Endothelial cell of umbilical vein (primary cell): ENCODE results near the gene ENTPD1.

Source experiments
- EZH2 ChIP-seq: IDR thresholded peaks from 2 replicates; pipeline ENCODE4 v1.6.1; 2012; ENCODE audit warnings: borderline replicate concordance, low read depth, mild to moderate bottlenecking, moderate library complexity, low read length, inconsistent platforms; ENCODE audit not compliant: severe bottlenecking
- GATA2 ChIP-seq: IDR thresholded peaks from 2 replicates; pipeline ENCODE4 v1.7.0; 2011; ENCODE audit warnings: low read depth, mild to moderate bottlenecking, moderate library complexity, mixed read lengths, low read length; ENCODE audit not compliant: insufficient read length, insufficient read depth
- MYC ChIP-seq: IDR thresholded peaks from one replicate; pipeline ENCODE4 v1.6.1; 2011; ENCODE audit warnings: mild to moderate bottlenecking, low read depth, low read length
- POLR2A ChIP-seq: IDR thresholded peaks from 2 replicates; pipeline ENCODE4 v1.6.1; 2012; ENCODE audit warnings: low read depth, mild to moderate bottlenecking, control low read depth, low read length
- POLR2AphosphoS5 ChIP-seq: IDR thresholded peaks from 2 replicates; pipeline ENCODE4 v1.6.1; 2012; ENCODE audit warnings: low read depth, mild to moderate bottlenecking, control low read depth, low read length, moderate library complexity; ENCODE audit not compliant: insufficient read depth
- TF ChIP-seq, protein P1 (sequence below), 2 donors: IDR thresholded peaks; 1 replicate in 1 of 2; 2 replicates in 1 of 2; pipeline ENCODE4 v1.5.1; 2011; ENCODE audit warnings: low read length in 2 of 2, mild to moderate bottlenecking in 2 of 2, moderate library complexity in 2 of 2, control low read depth in 1 of 2, inconsistent platforms in 1 of 2, low read depth in 1 of 2; ENCODE audit not compliant: insufficient read depth in 1 of 2; ENCODE audit errors: extremely low read depth in 1 of 2
- TF ChIP-seq, protein P2 (sequence below): IDR thresholded peaks from 2 replicates; pipeline ENCODE4 v1.6.1; 2011; ENCODE audit not compliant: insufficient read depth, insufficient read length

DNA sequence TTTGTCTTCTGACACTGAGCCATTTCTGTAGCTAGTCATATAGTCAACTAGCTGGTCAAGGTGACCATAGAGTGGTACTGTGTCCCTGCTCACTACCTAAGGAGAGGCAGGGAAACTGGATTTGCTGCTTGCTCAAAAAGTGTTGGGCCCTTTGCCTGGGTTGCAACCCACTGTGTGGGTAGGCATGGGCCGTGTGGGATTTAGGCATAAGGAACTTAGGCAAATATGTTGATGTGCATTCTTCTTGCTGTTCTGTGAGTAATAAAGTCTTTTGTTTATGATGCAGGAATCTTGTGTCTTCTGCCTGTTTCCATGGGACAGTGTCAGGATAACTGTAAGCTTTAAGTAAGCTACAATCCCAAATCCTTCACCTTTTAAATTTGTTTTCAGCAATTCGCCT is 39.1 kb upstream of the ENTPD1 start:
- TF ChIP-seq, protein P1, sequence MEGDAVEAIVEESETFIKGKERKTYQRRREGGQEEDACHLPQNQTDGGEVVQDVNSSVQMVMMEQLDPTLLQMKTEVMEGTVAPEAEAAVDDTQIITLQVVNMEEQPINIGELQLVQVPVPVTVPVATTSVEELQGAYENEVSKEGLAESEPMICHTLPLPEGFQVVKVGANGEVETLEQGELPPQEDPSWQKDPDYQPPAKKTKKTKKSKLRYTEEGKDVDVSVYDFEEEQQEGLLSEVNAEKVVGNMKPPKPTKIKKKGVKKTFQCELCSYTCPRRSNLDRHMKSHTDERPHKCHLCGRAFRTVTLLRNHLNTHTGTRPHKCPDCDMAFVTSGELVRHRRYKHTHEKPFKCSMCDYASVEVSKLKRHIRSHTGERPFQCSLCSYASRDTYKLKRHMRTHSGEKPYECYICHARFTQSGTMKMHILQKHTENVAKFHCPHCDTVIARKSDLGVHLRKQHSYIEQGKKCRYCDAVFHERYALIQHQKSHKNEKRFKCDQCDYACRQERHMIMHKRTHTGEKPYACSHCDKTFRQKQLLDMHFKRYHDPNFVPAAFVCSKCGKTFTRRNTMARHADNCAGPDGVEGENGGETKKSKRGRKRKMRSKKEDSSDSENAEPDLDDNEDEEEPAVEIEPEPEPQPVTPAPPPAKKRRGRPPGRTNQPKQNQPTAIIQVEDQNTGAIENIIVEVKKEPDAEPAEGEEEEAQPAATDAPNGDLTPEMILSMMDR (IDR thresholded peaks at IDR 0.05; ENCODE audit: extremely low read depth in 1 of 2, insufficient read depth in 1 of 2, low read depth in 1 of 2, low read length in 2 of 2), result no peak
- no peak for TF ChIP-seq EZH2
- TF ChIP-seq, protein P2, sequence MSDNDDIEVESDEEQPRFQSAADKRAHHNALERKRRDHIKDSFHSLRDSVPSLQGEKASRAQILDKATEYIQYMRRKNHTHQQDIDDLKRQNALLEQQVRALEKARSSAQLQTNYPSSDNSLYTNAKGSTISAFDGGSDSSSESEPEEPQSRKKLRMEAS, result no peak
- TF ChIP-seq MYC, result no peak
- TF ChIP-seq POLR2A, result no peak
- no peak for TF ChIP-seq POLR2AphosphoS5
- no peak for TF ChIP-seq GATA2
